Activated T-helper 9 cell treated with anti-CD3 and anti-CD28 coated beads, Interleukin-2, amount 50 U/mL, for 16 hours (primary cell): ENCODE results near the gene RPS27A.
"Not testable (repeated sequence)": the region's sequence is repeated elsewhere in the genome, so short reads cannot be mapped to it uniquely, and the experiment has no call there.

ENCODE experiments used
- DNase-seq: peaks from one replicate; pipeline ENCODE4 v3.0.0-alpha.2; 2020; ENCODE audit warnings: low read depth

The RPS27A gene

GRCh38 chr2:55239656-55240222 is 7.3 kb downstream of the RPS27A start:
- no peak for DNase-seq

- DNase-seq = not testable (repeated sequence)
Measured at GRCh38 chr2:55241582-55241981, 9.1 kb downstream of the RPS27A start.

DNA sequence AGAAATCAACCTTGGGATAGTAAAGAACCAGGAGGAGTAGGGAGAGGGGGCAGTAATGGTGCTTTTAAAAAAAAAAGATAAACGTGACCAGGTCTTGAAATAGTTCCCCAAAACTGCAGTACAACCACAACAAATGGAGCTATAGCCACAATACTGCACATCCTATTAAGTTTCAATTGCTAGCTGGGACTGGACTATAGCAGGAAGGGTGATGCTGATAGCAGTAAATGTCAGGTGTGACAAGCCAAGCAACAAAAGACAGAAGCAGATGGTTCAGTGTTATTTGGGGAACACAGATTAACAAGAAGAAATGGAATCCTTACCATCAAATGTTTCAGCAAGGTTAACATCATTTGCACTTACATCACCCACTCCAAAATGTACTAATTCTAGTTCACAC is 10.1 kb downstream of the RPS27A start:
- DNase-seq = no peak

DNA sequence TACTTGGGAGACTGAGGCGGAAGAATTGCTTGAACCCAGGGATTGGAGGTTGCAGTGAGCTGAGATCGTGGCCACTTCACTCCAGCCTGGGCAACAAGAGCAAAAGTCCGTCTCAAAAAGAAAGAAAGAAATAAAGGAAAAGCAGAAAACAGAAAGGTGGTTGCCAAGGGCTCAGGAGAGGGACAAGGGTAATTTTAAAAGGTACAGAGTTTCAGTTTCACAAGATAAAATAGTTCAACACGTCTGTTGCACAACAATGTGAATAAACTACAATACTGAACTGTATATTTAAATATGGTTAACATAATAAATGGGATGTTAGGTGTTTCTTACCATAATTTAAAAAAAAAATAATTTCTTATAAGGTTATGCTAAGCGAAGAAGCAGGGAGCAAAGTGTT is 12.9 kb downstream of the RPS27A start:
- DNase-seq = no peak

- DNase-seq = no peak
Measured at GRCh38 chr2:55247025-55247424, 14.5 kb downstream of the RPS27A start.

- DNase-seq = no peak
Measured at GRCh38 chr2:55252832-55253231, 20.3 kb downstream of the RPS27A start.

GRCh38 chr2:55259586-55259985 is 27.1 kb downstream of the RPS27A start:
- not testable (repeated sequence) for DNase-seq

GRCh38 chr2:55268288-55268906 is 35.9 kb downstream of the RPS27A start:
- no peak for DNase-seq

DNA sequence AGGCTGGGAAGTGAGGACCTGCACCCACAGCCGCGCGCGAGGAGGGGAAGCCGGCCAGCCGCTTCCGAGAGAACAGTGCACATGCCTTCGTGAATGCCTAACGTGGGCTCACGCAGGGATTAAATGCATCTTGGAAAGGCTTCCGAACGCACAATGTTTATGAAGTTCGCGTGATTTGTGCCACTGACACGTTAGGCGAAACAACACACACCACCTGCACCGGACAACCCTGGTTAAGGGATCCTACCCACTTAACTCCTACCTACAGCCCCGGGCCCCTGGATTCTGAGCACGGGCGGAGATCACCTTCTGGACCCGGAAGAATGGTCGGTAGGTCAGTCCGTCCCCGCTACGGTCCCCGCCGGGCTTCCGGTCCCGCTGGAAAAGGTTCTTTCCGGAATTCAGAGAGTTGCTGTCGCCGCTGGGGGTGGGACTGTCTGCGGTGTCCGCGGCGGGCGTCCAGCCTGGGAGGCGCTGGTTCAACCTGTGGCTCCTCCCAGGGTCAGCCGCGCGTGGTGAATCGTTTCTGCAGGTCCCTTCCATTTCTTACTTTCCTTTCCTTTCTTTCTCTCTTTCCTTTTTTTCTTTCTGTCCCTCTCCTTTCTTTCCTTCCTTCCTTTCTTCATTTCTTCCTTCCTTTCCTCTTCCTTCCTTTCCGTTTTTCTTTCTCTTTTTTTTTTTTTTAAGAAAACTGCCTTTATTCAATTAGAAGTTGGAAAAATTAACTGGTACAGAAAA is 36.6 kb downstream of the RPS27A start, which contains the start of gene MTIF2:
Gene MTIF2, minus strand, starts transcription at position 325 of the 738 bp plus-strand sequence. CDS start 5,373 bp downstream, outside the sequence.
- peak; percentile 80 for DNase-seq

GRCh38 chr2:55269645-55269990 is 37.1 kb downstream of the RPS27A start:
- DNase-seq = no peak

GRCh38 chr2:55274346-55274745 is 41.9 kb downstream of the RPS27A start:
- not testable (repeated sequence) for DNase-seq

DNA sequence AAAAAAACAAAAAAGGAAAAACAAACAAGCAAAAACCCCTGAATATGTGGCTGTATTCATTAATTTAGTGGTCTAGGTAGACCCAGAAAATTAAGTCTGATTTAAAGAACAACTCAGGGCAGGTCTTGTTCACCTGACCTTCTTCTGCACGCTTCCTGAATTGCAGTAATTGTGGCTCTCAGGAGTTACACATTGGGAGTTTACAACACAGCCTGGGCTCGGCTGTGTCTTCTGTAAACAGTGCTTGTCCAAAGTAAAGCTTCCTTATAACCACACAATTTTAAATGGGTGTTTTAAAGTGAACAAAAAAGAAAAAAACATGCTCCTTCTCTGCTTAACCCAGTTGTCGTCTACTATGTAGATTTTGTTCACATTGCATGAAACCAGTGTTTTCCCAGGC is 44.8 kb downstream of the RPS27A start:
- DNase-seq = no peak

- not testable (repeated sequence) for DNase-seq
Measured at GRCh38 chr2:55279214-55279835, 46.8 kb downstream of the RPS27A start.

GRCh38 chr2:55279859-55280424 is 47.5 kb downstream of the RPS27A start:
- not testable (repeated sequence) for DNase-seq

DNA sequence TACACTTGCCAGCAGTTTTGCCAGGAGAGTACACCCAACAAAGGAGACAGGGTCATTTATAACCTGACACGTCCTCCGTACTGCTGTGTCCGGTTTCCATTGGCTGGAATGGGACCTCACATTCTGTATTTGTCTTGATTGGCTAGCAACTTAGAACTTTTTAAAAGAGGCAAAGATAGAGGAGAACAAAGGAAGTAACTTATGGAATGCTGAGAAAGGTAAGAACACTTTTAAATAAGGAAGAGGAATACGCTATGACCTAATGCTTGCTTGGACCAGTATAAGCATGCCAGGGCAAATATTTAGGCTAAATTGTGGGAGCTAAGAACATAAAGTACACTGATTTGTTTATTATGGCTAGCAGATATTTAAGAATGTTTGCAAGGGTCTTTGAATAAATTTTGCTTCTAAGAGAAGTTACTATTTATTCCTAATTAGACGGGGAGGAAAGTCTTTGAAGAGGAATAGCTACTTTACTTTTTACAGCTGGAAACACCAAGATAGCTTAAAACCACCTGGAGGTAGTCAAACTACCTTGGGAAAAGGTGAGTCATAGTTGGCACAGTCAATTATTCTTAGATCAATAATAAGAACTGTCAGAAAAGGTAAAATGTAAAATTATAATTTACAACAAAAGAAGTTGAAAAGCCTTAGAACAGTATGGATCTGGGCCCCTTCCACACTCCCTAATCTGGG is 48.5 kb downstream of the RPS27A start:
- DNase-seq = not testable (repeated sequence)

DNA sequence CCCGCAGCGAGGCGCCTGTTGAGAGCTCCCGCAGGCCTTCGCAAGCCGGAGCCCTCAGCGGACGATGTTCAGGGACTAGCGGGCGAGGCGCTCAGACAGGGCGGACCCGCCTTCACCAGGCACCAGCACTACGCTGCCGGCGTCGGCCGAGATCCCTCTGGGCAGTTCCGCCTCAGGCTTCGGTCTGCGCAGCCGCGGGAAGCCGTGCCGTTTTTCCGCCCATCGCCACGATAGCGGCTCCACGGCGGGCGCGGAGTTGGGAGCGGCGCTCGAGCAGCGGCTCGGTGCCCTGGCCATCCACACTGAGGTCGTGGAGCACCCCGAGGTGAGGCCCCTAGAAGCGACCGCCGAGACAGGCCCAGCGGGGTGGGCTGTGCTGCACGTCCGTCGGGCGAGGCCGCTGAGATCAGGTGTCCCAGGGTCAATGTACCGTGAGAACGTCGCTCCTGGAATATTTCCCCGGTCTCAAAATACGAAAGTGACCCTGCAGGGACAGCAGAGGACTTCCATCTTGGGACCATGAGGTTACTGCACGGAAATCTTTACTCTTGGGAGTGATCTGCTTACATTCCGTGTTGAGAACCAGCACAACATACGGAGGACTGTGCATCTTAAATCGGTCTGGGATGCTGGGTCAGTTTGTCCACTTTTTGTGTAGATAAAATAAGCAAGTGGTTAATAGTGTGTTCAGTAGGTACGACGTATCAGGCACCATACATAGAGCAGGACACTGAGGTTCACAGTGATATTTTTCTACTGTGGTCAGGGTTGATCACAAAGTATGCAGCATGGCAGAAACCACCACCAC is 49.8 kb downstream of the RPS27A start:
- peak; percentile 81 for DNase-seq

DNA sequence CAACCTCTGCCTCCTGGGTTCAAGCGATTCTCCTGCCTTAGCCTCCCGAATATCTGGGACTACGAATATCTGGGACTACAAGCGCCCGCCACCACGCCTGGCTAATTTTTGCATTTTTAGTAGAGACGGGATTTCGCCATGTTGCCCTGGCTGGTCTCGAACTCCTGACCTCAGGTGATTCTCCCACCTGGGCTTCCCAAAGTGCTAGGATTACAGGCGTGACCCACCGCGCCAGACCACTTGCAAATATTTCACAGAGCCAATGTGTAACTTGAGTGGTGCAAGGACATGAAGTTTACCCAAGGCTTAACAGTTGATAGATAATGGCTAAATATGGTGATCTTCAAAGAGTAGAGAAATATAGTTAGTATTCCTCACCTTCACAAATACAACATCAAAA is 50.6 kb downstream of the RPS27A start:
- no peak for DNase-seq
